GM21515 (cell line): ENCODE measurements around the gene ERN2.
"Not testable (repeated sequence)": the region's sequence is repeated elsewhere in the genome, so short reads cannot be mapped to it uniquely, and the experiment has no call there.

ENCODE experiments used
- ATAC-seq: cut with Tn5 transposase; IDR thresholded peaks from one replicate; pipeline ENCODE4 v1.9.1; 2021; ENCODE audit not compliant: unreplicated experiment

ERN2 gene

GRCh38 chr16:23722613-23723240 lies 9.7 kb upstream of the ERN2 start:
- ATAC-seq: not testable (repeated sequence)

- no peak for ATAC-seq
These were observed 3.5 kb upstream of the ERN2 start for GRCh38 chr16:23716484-23716883.

GRCh38 chr16:23711785-23712184 lies 1.2 kb downstream of the ERN2 start:
- no peak for ATAC-seq

- no peak for ATAC-seq
These were observed 2.5 kb downstream of the ERN2 start for GRCh38 chr16:23710504-23710903.

- ATAC-seq: no peak
These were observed 3.0 kb downstream of the ERN2 start for GRCh38 chr16:23710008-23710407.

- no peak for ATAC-seq
These were observed 3.5 kb downstream of the ERN2 start for GRCh38 chr16:23709536-23709935.

GRCh38 chr16:23706439-23706838 lies 6.6 kb downstream of the ERN2 start:
- ATAC-seq: no peak

- ATAC-seq: no peak
These were observed 7.5 kb downstream of the ERN2 start for GRCh38 chr16:23705517-23705902.

GRCh38 chr16:23704772-23705516 lies 8.1 kb downstream of the ERN2 start:
- no peak for ATAC-seq

GRCh38 chr16:23702951-23703350 lies 10.1 kb downstream of the ERN2 start:
- no peak for ATAC-seq

GRCh38 chr16:23701045-23701444 lies 12.0 kb downstream of the ERN2 start:
- no peak for ATAC-seq

GRCh38 chr16:23700509-23700908 lies 12.5 kb downstream of the ERN2 start:
- ATAC-seq: no peak

GRCh38 chr16:23700093-23700492 lies 12.9 kb downstream of the ERN2 start:
- no peak for ATAC-seq

- ATAC-seq: no peak
These were observed 13.9 kb downstream of the ERN2 start for GRCh38 chr16:23699100-23699499.

GRCh38 chr16:23695756-23696155 lies 17.3 kb downstream of the ERN2 start:
- ATAC-seq: no peak

- no peak for ATAC-seq
These were observed 18.2 kb downstream of the ERN2 start for GRCh38 chr16:23694644-23695373.

- no peak for ATAC-seq
These were observed 18.8 kb downstream of the ERN2 start for GRCh38 chr16:23694265-23694643.

GRCh38 chr16:23692190-23692837 lies 20.7 kb downstream of the ERN2 start:
- no peak for ATAC-seq

GRCh38 chr16:23691483-23692189 lies 21.4 kb downstream of the ERN2 start:
- ATAC-seq: no peak

GRCh38 chr16:23690771-23691482 lies 22.1 kb downstream of the ERN2 start:
- ATAC-seq: no peak
